ENCODE results near the gene PLCL1.

- TF ChIP-seq EZH2 (IDR thresholded peaks at IDR 0.05; ENCODE audit: low read depth) (no peak), CTCF (conservative IDR thresholded peaks at IDR 0.05) (no peak)
These were observed 276.7 kb downstream of the PLCL1 start for GRCh38 chr2:198080879-198081765.

Data from PC-9 (cell line).